Smooth muscle cell (in vitro differentiated cells): ENCODE measurements around the gene CYSLTR2. TPM values are rescaled to one million over a fixed set of nuclear protein-coding genes. Genes with fewer than 3 reads are reported as not detected.

ENCODE experiments used
- DNase-seq: peaks from one replicate; lab custom pipeline; 2025; ENCODE audit not compliant: unreplicated experiment; lab: John Stamatoyannopoulos, UW
- H2AFZ ChIP-seq: fragments of 200-600 bp; sonication (generic); 2 replicates; pipeline ENCODE4 v1.6.0; 2016; ENCODE audit warnings: antibody characterized with exemption, low read depth, mild to moderate bottlenecking
- H3F3A ChIP-seq: fragments of 200-600 bp; sonication (generic); 2 replicates; pipeline ENCODE4 v1.6.0; 2017; ENCODE audit warnings: antibody characterized with exemption, low read depth
- H3K27ac ChIP-seq: fragments of 200-600 bp; sonication (generic); 2 replicates; pipeline ENCODE4 v1.5.1; 2016; ENCODE audit warnings: low read depth, mild to moderate bottlenecking
- H3K27me3 ChIP-seq: fragments of 200-600 bp; sonication (generic); 2 replicates; pipeline ENCODE4 v1.6.1; 2016; ENCODE audit warnings: low read depth, mild to moderate bottlenecking
- H3K36me3 ChIP-seq: fragments of 200-600 bp; sonication (generic); 2 replicates; pipeline ENCODE4 v1.5.1; 2016; ENCODE audit warnings: low read depth
- H3K4me1 ChIP-seq: fragments of 200-600 bp; sonication (generic); 2 replicates; pipeline ENCODE4 v1.5.1; 2016; ENCODE audit warnings: low read depth
- H3K4me2 ChIP-seq: fragments of 200-600 bp; sonication (generic); 2 replicates; pipeline ENCODE4 v1.6.0; 2016; ENCODE audit warnings: mild to moderate bottlenecking
- H3K4me3 ChIP-seq: fragments of 200-600 bp; sonication (generic); 2 replicates; pipeline ENCODE4 v1.5.1; 2016; ENCODE audit warnings: mild to moderate bottlenecking
- H3K79me2 ChIP-seq: fragments of 200-600 bp; sonication (generic); 2 replicates; pipeline ENCODE4 v1.6.0; 2016; ENCODE audit warnings: low read depth, mild to moderate bottlenecking
- H3K9ac ChIP-seq: fragments of 200-600 bp; sonication (generic); 2 replicates; pipeline ENCODE4 v1.6.0; 2016; ENCODE audit warnings: low read depth
- H3K9me3 ChIP-seq: fragments of 200-600 bp; sonication (generic); replicated peaks from 2 replicates; pipeline ENCODE4 v1.5.1; 2016; ENCODE audit warnings: low read depth
- H4K20me1 ChIP-seq: fragments of 200-600 bp; sonication (generic); 2 replicates; pipeline ENCODE4 v1.6.0; 2016; ENCODE audit warnings: low read depth
- CTCF ChIP-seq: fragments of 200-600 bp; sonication (generic); IDR thresholded peaks from 2 replicates; pipeline ENCODE4 v1.5.1; 2017; ENCODE audit warnings: borderline replicate concordance, mild to moderate bottlenecking, antibody characterized with exemption; ENCODE audit not compliant: insufficient read depth, poor library complexity, severe bottlenecking
- WGBS: methylation state at CpG from one replicate; pipeline ENCODE4 v1.1.7; 2016; ENCODE audit warnings: low lambda C conversion rate; 5-methylcytosine and 5-hydroxymethylcytosine counted together
- polyA plus RNA-seq: library from polyadenylated mRNA; unstranded; fragments of >200 nt; fragmentation: Nextera tagmentation; extraction: Ambion mirVana; gene quantifications from 2 replicates; pipeline ENCODE4 v1.2.1, GENCODE V29; 2016
- total RNA-seq: library from RNA; depleted of rRNA; stranded (reverse); fragments of >200 nt; gene quantifications from 2 replicates; pipeline ENCODE4 v1.2.3, GENCODE V29; 2014

CYSLTR2 gene
- total and polyA plus RNA-seq, 2 experiments from 2014 or later = 0.54 to 0.71 TPM

- no peak for DNase-seq
- Histone ChIP-seq H3K4me1 (peaks cover 21% of the 10 kb centered on the region), H3K27me3 (no peaks in the 10 kb centered on the region), H3F3A (no peaks in the 10 kb centered on the region), H3K4me2 (peak overlapping the region; percentile 51), H4K20me1 (no peaks in the 10 kb centered on the region), H3K79me2 (no peaks in the 10 kb centered on the region), H2AFZ (no peak overlapping the region), H3K9ac (peak overlapping the region; percentile 31), H3K27ac (peak overlapping the region; percentile 65), H3K36me3 (no peaks in the 10 kb centered on the region), H3K4me3 (no peak overlapping the region), H3K9me3 (no peaks in the 10 kb centered on the region)
- WGBS = 28% methylated on average over 3 of the region's 3 CpGs
- no peak for TF ChIP-seq CTCF
These were observed 768 bp upstream of the CYSLTR2 start for GRCh38 chr13:48652851-48653471.

- Histone ChIP-seq H3K27me3 (no peaks in the 10 kb centered on the region), H2AFZ (no peak overlapping the region), H3K4me1 (peaks cover 21% of the 10 kb centered on the region), H3K27ac (peak overlapping the region; percentile 65), H3K4me3 (peak overlapping the region; percentile 30), H3K9ac (no peak overlapping the region), H3K9me3 (no peaks in the 10 kb centered on the region), H4K20me1 (no peaks in the 10 kb centered on the region), H3K36me3 (no peaks in the 10 kb centered on the region), H3F3A (no peaks in the 10 kb centered on the region), H3K4me2 (peak overlapping the region; percentile 49), H3K79me2 (no peaks in the 10 kb centered on the region)
- WGBS = 0% methylated on average over 1 of the region's 1 CpG
- DNase-seq = no peak
- no peak for TF ChIP-seq CTCF
These were observed 782 bp downstream of the CYSLTR2 start for GRCh38 chr13:48654511-48654910.

GRCh38 chr13:48655291-48655690 is 1.6 kb downstream of the CYSLTR2 start:
- no peak overlapping the region for H2AFZ ChIP-seq
- no peak overlapping the region for H3K4me2 ChIP-seq
- no peaks in the 10 kb centered on the region for H3K9me3 ChIP-seq
- H4K20me1 ChIP-seq = no peaks in the 10 kb centered on the region
- no peaks in the 10 kb centered on the region for H3K27me3 ChIP-seq
- H3K27ac ChIP-seq = peak overlapping the region; percentile 65
- no peak for TF ChIP-seq CTCF
- no peak overlapping the region for H3K9ac ChIP-seq
- no peaks in the 10 kb centered on the region for H3K36me3 ChIP-seq
- no peak for DNase-seq
- H3F3A ChIP-seq = peaks cover 1% of the 10 kb centered on the region
- no peaks in the 10 kb centered on the region for H3K79me2 ChIP-seq
- H3K4me1 ChIP-seq = peaks cover 21% of the 10 kb centered on the region
- peak overlapping the region; percentile 30 for H3K4me3 ChIP-seq
- WGBS = 81% methylated on average over 4 of the region's 4 CpGs

GRCh38 chr13:48656608-48657007 is 2.9 kb downstream of the CYSLTR2 start:
- 6% methylated on average over 3 of the region's 3 CpGs for WGBS
- no peak for DNase-seq
- H3K27me3 ChIP-seq = no peaks in the 10 kb centered on the region
- no peak overlapping the region for H2AFZ ChIP-seq
- TF ChIP-seq CTCF = no peak
- no peaks in the 10 kb centered on the region for H3K36me3 ChIP-seq
- H3K4me2 ChIP-seq = peak overlapping the region; percentile 34
- no peaks in the 10 kb centered on the region for H3K9me3 ChIP-seq
- peaks cover 26% of the 10 kb centered on the region for H3K4me1 ChIP-seq
- H4K20me1 ChIP-seq = no peaks in the 10 kb centered on the region
- peaks cover 6% of the 10 kb centered on the region for H3F3A ChIP-seq
- no peak overlapping the region for H3K27ac ChIP-seq
- H3K9ac ChIP-seq = no peak overlapping the region
- no peak overlapping the region for H3K4me3 ChIP-seq
- H3K79me2 ChIP-seq = no peaks in the 10 kb centered on the region
